SW 1271 (cell line): ENCODE data around the gene NFAM1.

Experiments
- DNase-seq, 2 experiments: peaks; one replicate each; lab custom pipeline; 2025; lab: John Stamatoyannopoulos, UW

The NFAM1 gene

GRCh38 chr22:42432020-42432596 lies at the start of gene NFAM1:
NFAM1 (minus strand) TSS chr22:42432403; CDS start chr22:42432357, 46 bp downstream.
- DNase-seq, result no peak

GRCh38 chr22:42475122-42475521 lies 42.9 kb upstream of the NFAM1 start:
- DNase-seq, result no peak

GRCh38 chr22:42473484-42474193 lies 41.4 kb upstream of the NFAM1 start:
- DNase-seq, result peak in 1 of 2 experiments; percentile 62

GRCh38 chr22:42472671-42473070 lies 40.5 kb upstream of the NFAM1 start:
- no peak for DNase-seq

GRCh38 chr22:42471441-42471840 lies 39.2 kb upstream of the NFAM1 start:
- no peak for DNase-seq

- no peak for DNase-seq
Measured at GRCh38 chr22:42470366-42471082, 38.3 kb upstream of the NFAM1 start.

- DNase-seq, result no peak
Measured at GRCh38 chr22:42468841-42469240, 36.6 kb upstream of the NFAM1 start.

GRCh38 chr22:42462016-42462415 lies 29.8 kb upstream of the NFAM1 start:
- no peak for DNase-seq

GRCh38 chr22:42461511-42461910 lies 29.3 kb upstream of the NFAM1 start:
- DNase-seq, result no peak

- no peak for DNase-seq
Measured at GRCh38 chr22:42459287-42460063, 27.3 kb upstream of the NFAM1 start.

GRCh38 chr22:42452916-42453315 lies 20.7 kb upstream of the NFAM1 start:
- DNase-seq, result no peak

GRCh38 chr22:42452456-42452855 lies 20.3 kb upstream of the NFAM1 start:
- DNase-seq, result no peak

GRCh38 chr22:42451499-42452145 lies 19.4 kb upstream of the NFAM1 start:
- no peak for DNase-seq

- no peak for DNase-seq
Measured at GRCh38 chr22:42450862-42451261, 18.7 kb upstream of the NFAM1 start.

- no peak for DNase-seq
Measured at GRCh38 chr22:42446151-42446550, 13.9 kb upstream of the NFAM1 start.

GRCh38 chr22:42444077-42444904 lies 12.1 kb upstream of the NFAM1 start:
- peak in 1 of 2 experiments; percentile 20 for DNase-seq

- DNase-seq, result no peak
Measured at GRCh38 chr22:42443240-42444076, 11.3 kb upstream of the NFAM1 start.

- no peak for DNase-seq
Measured at GRCh38 chr22:42442748-42443147, 10.5 kb upstream of the NFAM1 start.

GRCh38 chr22:42440728-42441127 lies 8.5 kb upstream of the NFAM1 start:
- no peak for DNase-seq
